ENCODE measurements around the gene ANTXRL.
"Not testable (repeated sequence)": the region's sequence is repeated elsewhere in the genome, so short reads cannot be mapped to it uniquely, and the experiment has no call there.

Gene ANTXRL

DNA sequence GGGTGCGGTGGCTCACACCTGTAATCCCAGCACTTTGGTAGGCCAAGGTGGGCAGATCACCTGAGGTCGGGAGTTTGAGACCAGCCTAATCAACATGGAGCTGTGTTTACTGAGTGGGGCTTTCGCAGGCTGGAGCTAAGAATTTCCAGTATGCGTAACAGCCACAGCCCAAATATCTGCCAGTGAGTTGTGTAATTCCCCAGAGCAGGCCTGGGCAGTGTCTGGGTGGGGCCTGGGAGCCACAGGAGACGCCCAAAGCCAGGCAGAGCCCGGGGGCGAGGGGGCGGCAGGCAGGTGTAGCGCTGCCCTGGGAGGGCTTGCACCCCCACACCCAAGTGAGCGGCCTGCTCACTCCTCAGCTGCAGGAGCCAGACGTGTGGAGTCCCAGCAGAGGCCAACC is 88.6 kb downstream of the ANTXRL start, which contains the start of gene ANXA8L1:
Gene ANXA8L1 (plus strand): TSS at position 371 of the 400 bp plus-strand sequence. CDS start 76 bp downstream, outside the sequence.
- DNase-seq: not testable (repeated sequence)

GRCh38 chr10:46377022-46377421 is 90.2 kb downstream of the ANTXRL start:
- not testable (repeated sequence) for DNase-seq

DNA sequence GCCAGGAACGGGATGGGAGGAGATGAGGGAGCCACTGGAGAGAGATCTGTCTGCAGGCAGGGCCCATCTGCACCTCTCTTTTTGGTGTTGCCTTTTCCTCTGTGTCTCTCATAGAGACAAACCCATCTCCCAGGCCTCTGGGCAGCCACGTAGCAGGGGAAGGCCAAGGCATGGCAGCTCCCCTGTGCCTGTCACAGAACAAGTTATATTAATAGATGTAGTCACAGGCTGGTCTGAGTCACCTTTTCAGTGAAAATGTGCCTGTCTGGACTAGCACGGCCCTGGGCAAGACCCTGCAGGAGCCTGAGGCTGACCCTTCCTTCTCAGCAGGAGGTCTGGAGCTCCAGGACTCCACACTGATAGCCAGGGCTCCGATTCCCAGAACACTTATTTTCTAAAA is 90.9 kb downstream of the ANTXRL start:
- not testable (repeated sequence) for DNase-seq

DNA sequence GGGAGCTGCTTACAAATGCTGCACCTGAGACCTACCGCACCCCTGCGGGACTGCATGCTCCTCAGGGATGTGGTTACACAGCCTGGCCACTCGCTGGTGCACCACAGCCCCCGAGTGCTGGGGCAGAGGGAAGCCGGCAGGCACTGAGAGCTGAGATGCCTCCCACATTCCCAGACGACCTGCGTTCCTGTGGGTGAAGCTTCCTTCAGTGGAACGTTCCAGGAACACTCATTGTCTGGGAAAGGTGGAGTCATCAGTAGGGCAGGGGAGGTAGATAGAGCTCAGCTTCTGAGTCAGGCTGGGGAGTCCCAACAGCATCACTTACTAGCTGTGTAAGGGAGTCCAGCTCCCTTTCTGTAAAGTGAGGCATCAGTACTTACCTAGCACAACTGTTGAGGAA is 91.3 kb downstream of the ANTXRL start:
- DNase-seq: not testable (repeated sequence)

DNA sequence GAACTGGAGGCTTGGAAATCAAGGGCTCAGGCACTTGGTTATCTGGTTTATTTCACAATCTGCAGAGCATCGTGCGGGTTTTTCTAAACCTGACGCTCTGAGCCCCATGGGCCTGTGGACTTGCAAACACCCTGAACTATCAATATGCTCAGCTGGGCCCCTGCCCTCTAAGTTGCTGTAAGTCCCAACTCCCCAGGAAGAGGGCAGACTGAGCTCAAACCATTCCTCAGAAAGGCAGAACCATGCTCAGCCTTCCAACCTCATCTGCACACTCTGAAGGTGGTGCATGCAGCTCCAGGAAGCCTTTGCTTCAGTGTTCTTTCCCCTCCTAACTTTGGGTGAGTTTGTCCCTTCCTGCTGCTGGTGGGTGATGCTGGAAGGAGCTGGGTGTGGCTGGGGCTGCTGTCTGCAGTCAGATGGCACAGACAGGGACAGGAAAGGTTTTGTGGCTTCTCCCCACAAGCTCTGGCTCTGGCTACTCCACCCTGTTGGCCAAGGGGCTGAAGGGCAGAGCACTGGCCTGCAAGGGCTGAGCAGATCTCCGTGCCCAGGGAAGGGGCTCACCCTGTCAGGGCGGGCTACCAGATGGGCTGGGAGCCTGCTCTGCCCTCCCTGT is 92.5 kb downstream of the ANTXRL start:
- not testable (repeated sequence) for DNase-seq
